NCI-H1105 (cell line): Measurements from ENCODE around the gene MPP2.
A peak's percentile ranks its signal among the peaks of the same experiment; 100 is the strongest.
"Not testable (repeated sequence)": the region's sequence is repeated elsewhere in the genome, so short reads cannot be mapped to it uniquely, and the experiment has no call there.

Experiments
- DNase-seq: peaks from one replicate; lab custom pipeline; 2025; lab: John Stamatoyannopoulos, UW

The MPP2 gene, protein sequence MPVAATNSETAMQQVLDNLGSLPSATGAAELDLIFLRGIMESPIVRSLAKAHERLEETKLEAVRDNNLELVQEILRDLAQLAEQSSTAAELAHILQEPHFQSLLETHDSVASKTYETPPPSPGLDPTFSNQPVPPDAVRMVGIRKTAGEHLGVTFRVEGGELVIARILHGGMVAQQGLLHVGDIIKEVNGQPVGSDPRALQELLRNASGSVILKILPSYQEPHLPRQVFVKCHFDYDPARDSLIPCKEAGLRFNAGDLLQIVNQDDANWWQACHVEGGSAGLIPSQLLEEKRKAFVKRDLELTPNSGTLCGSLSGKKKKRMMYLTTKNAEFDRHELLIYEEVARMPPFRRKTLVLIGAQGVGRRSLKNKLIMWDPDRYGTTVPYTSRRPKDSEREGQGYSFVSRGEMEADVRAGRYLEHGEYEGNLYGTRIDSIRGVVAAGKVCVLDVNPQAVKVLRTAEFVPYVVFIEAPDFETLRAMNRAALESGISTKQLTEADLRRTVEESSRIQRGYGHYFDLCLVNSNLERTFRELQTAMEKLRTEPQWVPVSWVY

DNA sequence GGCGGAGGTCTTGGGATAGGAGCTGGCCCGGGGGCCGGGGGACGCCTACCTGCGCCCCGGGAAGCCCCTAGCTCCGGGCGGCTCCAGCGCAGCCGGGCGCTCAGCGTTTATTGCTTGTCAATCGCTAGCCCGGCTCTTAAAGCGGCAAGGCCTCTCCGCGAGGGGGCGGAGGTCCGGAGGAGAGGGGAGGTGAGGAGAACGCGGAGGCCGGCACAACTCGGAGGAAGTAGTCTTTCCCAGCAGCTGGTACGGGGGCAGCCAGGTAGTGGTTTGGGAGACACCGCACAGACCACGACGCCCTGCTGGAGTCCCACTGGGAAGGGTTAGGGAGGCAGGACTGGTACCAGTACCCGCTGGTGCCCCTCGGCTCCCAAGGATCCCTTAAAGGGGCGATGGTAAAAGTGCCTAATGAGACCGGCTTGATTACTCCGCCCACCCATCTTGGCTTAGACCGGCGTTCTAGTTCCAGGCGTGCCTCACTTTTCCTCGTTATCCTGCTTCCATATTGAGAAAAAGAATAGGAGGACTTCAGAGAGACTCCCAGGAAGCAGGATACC lies at the start of gene MPP2:
TSS of gene MPP2 (minus strand) at position 112 of the 557 bp plus-strand sequence. CDS start 3,076 bp downstream, outside the sequence.
- peak; percentile 64 for DNase-seq

DNA sequence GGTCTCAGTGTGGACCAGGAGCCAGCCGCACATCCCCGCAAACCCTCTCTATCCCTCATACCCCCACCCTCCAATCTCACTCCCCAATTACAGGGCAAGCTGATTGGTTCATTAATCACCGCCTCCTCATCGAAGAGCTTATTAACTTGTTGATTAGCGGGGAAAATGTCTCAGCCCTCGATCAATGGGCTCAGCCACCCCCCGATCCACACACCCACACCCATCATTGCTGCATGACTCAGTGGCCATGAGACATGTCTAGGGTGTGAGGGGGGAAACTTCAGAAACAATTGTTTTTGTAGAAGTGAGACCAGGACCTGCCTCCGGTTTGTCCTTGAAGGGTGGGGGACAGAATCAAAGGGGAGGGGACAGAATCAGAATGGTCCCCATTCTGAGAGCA lies 48.9 kb upstream of the MPP2 start:
- no peak for DNase-seq

DNA sequence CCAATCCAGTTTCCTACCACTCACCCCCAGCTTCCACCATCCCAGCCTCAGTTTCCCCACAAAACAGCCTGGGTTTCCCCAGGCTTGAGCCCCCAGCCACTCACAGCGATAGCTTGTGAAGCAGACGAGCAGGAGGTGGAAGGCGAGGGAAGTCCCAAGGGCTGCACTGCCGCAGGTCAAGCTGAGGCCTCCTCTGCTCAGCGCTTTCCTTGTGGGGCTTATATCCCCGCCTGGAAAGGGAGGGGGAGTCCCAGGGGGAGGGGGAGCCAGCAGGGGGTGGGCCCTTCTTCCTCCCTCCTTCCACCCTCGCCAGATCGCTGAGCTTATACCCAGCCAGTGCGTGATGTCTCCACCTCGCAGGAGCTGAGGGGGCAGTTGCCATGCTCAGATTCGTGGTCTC lies 46.4 kb upstream of the MPP2 start, which contains the start of gene PYY:
TSS of gene PYY (minus strand) at position 195 of the 400 bp plus-strand sequence. CDS start 457 bp downstream, outside the sequence.
- DNase-seq: no peak

DNA sequence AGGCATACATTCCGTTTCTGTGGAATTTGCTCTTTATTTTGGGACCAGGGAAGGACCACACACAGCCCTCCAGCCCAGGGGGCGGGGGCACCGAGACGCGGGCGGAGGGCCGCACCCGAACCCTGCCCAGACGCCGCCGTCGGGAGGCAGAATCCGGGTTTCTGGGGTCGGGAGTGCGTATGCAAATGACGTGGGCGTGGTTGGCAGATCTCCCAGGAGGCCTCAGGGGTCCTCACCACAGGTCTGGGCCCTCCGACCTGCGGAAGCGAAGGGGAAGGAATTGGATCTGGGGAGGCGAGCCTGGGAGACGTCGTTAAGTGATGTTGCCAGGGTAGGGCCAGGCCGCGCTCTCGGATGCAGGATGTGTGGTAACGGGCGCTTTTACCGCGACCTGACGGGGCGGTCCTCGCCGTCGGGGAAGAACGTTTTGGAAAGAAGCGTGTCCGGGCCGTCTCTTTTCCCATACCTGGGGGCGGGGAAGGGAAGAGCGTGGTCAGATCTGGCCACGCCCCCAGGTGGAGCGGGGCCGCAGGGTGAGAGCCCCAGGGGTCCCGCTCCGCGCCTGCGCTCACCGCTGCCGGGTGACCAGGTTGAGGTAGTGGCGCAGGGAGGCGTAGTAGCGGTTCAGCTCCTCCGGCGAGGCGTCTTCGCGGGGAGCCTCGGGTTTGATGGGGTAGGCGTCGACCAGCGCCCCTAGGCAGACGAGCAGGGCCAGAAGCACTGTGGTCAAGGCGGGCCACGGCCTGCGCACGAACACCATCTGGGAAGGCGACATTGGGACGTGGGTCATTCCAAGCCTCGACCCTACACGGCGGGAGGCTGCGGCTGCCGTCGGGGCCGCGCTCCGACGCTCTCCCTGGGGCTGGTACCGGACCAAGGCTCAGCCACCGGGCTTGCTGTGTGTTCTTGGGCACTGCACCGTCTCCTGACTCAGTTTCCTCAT lies 45.7 kb upstream of the MPP2 start:
- DNase-seq: no peak

DNA sequence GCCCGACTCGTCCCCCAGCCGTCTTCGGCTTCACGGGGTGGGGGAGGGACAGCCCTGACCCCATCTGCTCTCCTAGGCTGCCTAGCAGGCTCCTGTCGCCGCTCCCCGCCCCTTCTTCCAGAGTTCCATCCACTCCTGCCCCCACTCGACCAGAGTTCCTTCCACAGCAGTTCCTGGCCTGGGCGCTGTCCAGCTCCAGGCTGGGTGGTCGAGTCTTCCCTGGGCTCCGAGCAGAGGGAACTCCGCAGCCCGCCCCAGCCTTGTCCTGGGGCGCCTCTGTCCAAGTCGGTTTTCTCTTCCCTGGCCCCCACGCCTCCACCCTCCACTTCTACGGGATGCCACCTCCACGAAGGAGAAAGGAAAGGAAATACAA lies 45.0 kb upstream of the MPP2 start:
- no peak for DNase-seq

DNA sequence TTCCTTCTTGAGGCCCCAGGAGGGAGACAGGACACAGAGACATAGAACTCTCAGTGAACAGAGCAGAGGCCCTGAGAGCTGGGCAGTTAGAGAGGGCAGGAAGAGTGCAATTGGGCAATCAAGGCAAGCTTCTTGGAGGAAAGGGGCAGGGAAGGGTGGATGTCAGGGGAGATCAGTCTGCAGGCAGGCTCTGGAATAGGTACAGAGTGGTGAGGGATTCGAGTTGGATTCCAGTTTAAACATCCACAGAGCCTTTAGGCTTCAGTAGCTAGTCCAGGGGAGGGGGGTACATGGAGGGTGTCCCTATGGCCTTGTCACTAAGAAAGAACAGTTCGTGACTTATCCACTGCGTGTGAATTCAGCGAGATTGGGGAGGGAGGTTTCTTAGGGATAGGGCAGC lies 44.4 kb upstream of the MPP2 start:
- no peak for DNase-seq

DNA sequence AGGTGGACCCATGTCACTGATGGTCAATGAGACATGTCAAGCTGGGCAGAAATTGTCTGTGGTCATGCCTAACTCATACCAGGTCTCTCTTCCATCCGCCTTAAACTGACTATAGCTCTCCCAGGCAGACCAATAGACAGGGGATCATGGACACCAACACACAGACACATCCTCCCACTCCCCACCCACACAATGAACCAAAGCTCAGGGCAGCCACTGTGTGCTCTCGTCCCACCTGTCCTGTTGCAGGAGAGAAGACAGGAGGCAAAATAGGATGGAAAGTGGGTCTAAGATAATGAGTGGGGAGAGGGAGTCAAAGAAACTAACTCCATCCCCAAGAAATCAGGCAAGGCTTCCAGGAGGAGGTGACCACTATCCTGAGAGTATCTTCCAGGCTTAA lies 43.2 kb upstream of the MPP2 start:
- DNase-seq: no peak

DNA sequence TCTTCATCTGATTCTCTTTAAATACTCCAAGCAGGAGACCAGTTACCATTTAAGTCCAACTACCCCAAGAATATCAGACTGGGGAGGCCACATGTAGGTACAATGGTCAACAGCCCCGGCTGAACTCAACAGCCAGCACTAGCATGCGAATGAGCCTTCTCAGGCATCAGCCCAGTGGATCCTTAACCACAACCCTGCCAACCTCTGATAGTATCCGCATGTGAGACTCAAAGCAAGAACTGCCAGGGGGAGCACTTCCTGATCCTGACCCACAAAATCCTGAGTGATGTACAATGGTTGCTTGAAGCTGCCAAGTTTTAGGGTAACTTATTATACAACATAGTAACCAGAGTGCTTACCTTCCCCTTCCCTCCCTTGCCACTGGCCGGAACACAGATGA lies 42.4 kb upstream of the MPP2 start:
- no peak for DNase-seq

DNA sequence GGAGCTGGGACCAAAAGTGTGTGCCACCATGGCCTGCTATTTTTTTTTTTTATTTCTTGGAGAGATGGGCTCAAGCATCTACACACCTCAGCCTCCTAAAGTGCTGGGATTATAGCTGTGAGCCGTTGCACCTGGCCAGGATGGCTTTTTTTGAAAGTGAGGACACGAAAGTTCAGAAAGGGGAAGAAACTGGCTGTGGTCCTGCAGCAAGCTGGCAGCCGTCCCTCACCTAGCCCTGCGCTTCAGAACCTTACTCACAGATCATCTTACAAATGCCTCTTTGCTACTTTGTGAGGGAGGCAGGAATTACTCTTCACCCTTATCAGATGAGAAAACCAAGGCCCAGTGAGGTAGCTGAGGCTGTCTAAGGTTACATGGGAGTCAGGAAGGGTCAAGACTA lies 39.4 kb upstream of the MPP2 start:
- no peak for DNase-seq

DNA sequence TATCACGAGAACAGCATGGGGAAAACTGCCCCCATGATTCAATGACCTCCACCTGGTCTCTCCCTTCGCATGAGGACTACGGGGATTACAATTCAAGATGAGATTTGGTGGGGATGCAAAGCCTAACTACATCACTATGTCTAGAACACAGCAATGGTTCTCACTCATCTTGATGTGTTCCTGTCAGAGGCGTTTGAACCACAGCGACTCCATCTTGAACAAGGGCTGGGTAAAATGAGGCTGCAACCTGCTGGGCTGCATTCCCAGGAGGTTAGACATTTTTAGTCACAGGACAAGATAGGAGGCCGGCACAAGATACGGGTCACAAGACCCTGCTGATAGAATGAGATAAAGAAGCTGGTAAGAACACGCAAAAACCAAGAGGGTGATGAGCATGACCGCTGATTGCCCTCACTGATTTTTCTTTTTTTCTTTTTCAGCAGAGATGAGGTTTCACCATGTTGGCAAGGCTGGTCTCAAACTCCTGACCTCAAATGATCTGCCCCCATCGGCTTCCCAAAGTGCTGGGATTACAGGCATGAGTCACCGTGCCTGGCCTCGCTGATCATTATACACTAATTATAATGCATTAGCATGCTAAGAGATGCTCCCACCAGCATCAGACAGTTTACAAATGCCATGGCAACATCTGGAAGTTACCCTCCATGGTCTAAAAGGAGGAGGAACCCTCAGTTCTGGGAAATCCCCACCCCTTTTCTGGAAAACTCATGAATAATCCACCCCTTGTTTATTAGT lies 37.9 kb upstream of the MPP2 start:
- DNase-seq: no peak

DNA sequence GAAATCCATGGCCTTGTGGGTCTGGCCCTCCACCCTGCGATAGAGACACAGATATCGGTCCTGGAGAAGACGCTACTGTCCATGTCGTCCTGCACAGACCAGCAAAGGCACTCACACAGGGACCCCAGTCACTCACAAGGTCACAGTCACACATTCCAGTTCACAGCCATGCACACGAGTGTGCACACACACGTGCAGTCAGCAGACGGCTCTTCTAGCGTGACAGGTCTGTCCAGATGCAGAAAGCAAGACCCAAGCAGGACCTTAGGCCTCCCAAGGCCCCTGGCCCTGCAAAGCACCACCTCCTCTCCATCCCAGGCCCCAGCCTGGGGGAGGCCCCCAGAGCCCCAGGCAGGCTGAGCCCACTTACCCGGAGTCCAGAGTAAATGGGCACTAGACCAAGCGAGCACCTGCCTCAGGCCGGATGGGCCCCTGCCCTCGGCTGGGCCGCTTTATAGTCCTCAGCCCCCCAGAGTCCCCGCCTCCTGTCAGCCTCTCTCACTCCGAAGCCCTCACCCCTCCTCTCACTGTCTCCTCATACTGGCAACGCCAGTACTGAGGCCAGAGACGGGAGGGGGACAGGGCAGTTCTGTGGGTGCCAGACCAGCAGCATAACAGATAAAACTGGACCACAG lies 34.8 kb upstream of the MPP2 start, which contains the start of gene PPY:
TSS of gene PPY (minus strand) at position 426 of the 635 bp plus-strand sequence. CDS start 822 bp downstream, outside the sequence.
- no peak for DNase-seq

DNA sequence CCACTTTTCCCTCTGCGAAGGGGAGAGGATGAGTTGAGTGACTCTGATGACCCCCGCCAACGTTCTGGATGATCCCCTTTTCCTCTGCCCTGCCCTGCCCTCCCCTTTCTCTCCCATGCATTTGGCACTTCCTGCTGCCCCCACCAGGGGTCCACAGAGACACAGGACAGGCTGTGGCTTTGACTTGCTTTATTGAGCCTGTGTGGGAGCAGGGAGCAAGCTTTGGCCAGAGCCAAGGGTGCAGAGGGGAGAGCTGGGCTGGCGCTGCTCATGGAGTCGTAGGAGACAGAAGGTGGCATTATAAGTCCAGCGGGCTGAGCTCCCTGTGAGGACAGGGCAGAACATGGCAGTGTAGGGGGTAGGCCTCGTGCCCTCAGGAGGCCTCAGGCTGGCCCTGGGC lies 33.3 kb upstream of the MPP2 start:
- DNase-seq: peak; percentile 1

DNA sequence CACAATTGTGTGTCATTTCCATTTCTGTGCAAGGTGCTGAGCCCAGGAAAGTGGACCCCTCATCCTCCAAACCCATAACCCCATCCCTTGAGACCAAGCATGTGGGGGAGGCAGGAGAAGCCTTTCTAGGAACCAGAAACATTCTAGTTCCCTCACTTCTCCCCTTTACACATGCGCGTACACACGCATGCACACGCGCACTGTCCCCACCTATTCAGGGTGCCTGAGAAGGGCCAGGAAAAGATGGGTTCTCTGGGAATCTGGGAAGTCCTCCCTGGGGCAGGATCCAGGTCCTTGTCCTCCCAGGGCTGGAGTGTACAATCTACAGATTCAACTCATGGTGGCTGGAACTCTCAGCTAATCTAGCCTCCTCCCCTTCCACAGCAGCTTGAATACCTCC lies 32.5 kb upstream of the MPP2 start:
- no peak for DNase-seq

DNA sequence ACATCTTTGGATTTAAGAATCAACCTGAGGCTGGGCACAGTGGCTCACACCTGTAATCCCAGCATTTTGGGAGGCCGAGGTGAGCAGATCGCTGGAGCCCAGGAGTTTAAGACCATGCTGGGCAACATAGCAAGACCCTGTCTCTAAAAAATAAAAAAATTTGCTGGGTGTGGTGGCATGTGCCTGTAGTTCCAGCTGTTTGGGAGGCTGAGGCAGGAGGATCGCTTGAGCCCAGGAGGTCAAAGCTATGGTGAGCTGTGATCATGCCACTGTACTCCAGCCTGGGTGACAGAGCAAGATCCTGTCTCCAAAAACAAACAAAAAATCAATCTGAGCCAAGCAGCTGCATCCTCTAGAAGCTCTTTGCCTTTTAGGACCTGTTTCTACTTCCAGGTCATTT lies 32.1 kb upstream of the MPP2 start:
- not testable (repeated sequence) for DNase-seq

DNA sequence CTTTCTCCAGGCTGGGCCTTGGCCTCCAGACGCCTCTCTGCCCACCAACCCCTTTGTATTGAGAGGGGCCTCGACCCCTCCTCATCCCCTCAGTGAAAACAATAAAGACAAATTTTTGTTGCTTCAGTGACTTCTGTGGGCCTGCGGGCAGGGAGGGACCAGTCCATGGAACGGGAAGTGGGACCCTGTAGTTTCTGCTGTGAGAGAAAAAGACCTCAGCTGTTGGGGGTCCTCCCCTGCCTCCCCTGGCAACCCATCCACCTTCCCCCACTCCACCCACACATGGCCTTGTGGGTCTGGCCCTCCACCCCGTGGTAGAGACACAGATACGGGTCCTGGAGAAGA lies 31.5 kb upstream of the MPP2 start:
- no peak for DNase-seq

DNA sequence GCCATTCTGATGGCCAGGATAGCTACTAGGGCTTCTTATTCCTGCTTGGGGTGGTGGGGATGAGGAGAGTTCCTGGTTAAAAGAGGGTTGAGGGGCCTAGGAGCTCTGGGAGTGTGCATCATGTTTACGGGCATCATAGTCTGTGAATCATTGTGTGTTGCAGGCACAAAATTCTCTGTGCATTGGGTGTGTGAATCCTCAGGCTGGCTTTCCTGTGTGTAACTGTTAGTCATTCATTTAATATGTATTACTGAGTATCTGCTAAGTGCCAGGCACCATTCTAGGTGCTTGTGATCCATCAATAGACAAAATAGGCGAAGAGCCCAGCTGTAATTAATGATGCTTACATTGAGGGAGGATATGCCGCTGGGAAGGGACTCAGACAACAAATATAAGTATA lies 29.1 kb upstream of the MPP2 start:
- no peak for DNase-seq

DNA sequence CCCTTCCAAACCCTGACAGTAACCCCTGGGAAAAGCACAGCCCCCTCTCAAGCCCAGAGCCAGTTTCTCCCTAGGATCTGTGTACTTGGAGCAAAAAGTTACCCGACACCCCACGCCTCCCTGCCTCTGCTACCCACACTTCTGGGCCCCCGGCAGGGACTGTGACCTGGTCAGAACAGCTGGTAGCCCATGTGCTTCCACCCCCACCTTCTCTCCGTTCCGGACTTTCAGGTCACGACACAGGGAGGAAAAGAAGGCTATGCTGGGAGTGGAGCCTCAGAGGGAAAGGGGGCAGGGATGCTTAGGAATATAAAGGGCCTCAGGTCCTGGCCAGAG lies 28.6 kb upstream of the MPP2 start:
- DNase-seq: no peak

DNA sequence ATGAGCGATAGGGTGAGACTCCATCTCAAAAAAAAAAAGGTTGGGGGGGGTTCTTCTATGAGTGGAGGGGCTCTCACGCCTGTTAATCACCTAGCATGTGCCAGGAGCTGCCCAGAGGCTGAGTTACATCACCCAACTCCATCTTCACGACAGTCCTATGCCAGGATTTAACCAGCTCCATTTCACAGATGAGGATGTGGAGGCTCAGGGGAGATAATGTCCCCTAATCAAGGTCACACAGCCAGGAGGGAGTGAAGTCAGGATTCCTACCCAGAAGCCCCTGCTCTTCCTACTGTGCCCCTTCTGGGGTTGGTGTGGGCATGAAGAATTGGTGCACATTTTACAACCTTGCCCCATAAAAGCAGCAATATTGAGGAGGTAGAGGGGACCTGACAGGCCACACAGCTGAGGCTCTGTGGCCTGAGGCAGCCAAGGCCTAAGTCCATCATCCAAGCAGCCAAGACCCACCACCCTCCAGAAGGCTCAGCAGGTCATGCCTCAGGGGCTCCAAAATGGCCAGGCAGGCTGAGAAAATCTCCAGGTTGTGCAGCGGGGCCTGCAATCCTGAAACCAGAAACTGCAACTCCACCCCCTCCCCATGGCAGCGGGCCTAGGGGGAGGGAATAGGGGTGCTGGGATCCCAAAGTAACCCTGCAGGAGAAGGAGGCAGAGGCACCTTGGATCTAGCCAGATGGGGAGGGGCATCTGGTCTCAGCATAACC lies 28.0 kb upstream of the MPP2 start:
- no peak for DNase-seq

DNA sequence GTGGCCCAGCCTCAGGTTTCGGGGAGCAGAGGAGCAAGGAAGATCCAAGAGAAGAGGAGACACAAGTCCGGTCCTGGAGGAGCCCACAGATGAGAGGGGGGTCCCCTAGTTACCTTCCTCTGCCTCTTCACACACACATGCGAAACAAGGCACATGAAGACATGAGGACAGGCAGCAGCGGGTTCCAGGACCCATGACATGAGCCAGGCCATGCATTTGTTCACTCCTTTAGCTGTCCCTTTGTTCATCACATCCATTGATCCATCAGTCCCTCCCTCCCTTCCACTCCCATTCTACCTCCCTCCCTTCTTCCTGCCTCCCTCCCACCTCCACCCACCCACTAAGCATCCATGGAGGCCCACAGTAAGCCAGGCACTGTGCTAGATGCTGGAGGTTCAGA lies 25.6 kb upstream of the MPP2 start:
- DNase-seq: no peak

DNA sequence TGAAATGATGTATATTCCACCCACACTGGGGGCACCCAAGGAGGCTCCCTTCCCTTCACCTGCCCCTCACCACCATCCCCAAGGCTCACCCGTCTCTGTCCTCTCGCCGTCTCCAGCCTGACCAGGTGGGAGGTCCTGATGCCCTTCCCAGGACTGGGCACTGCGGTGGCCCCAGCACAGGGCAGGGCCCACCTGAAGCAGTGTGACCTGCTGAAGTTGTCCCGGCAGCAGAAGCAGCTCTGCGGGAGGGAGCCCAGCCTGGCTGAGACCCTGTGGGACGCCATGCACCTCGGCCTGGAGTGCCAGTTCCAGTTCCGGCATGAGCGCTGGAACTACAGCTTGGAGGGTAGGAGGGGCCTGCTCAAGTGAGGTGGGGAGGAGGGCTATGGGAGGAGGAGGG lies 25.0 kb upstream of the MPP2 start:
- DNase-seq: no peak
